Stimulated activated CD4-positive, alpha-beta T cell treated with anti-CD3 and anti-CD28 coated beads, Interleukin-1b, Interleukin-23, amount 100 ng/mL, for 4 hours (primary cell): ENCODE results near the gene SMAD6.
"Not testable (repeated sequence)": the region's sequence is repeated elsewhere in the genome, so short reads cannot be mapped to it uniquely, and the experiment has no call there.

Experiments
- DNase-seq, 2 donors: peaks; one replicate each; pipeline ENCODE4 v3.0.0-alpha.2; 2020; ENCODE audit warnings: low read depth in 2 of 2

The SMAD6 gene

GRCh38 chr15:66675446-66675845, 26.6 kb upstream of the SMAD6 start:
- no peak for DNase-seq

GRCh38 chr15:66677336-66677735, 24.7 kb upstream of the SMAD6 start:
- DNase-seq: no peak

GRCh38 chr15:66679061-66679656, 22.9 kb upstream of the SMAD6 start:
- DNase-seq: no peak

GRCh38 chr15:66679657-66680108, 22.4 kb upstream of the SMAD6 start:
- DNase-seq: no peak

- no peak for DNase-seq
Observed at GRCh38 chr15:66680502-66680901, 21.5 kb upstream of the SMAD6 start.

- no peak for DNase-seq
Observed at GRCh38 chr15:66681395-66681794, 20.6 kb upstream of the SMAD6 start.

GRCh38 chr15:66682246-66682645, 19.8 kb upstream of the SMAD6 start:
- no peak for DNase-seq

- no peak for DNase-seq
Observed at GRCh38 chr15:66682865-66683264, 19.2 kb upstream of the SMAD6 start.

GRCh38 chr15:66684136-66684681, 17.8 kb upstream of the SMAD6 start:
- no peak for DNase-seq

- no peak for DNase-seq
Observed at GRCh38 chr15:66685638-66686150, 16.3 kb upstream of the SMAD6 start.

- DNase-seq: not testable (repeated sequence)
Observed at GRCh38 chr15:66690912-66691311, 11.1 kb upstream of the SMAD6 start.

- DNase-seq: no peak
Observed at GRCh38 chr15:66691727-66692126, 10.3 kb upstream of the SMAD6 start.

GRCh38 chr15:66692391-66692790, 9.6 kb upstream of the SMAD6 start:
- DNase-seq: no peak

GRCh38 chr15:66692808-66693596, 9.0 kb upstream of the SMAD6 start:
- no peak for DNase-seq

- no peak for DNase-seq
Observed at GRCh38 chr15:66696770-66697169, 5.3 kb upstream of the SMAD6 start.

GRCh38 chr15:66698318-66698961, 3.6 kb upstream of the SMAD6 start:
- DNase-seq: no peak

GRCh38 chr15:66698971-66699370, 3.1 kb upstream of the SMAD6 start:
- DNase-seq: no peak

GRCh38 chr15:66700412-66700801, 1.6 kb upstream of the SMAD6 start:
- DNase-seq: no peak

GRCh38 chr15:66700802-66701421, 1.1 kb upstream of the SMAD6 start:
- peak; percentile 74 to 89 for DNase-seq

- DNase-seq: no peak
Observed at GRCh38 chr15:66701422-66702034, 508 bp upstream of the SMAD6 start.

- DNase-seq: no peak
Observed at GRCh38 chr15:66702787-66703539, 927 bp downstream of the SMAD6 start.
